Endothelial cell of umbilical vein (primary cell): ENCODE data around the gene OR6N2. TPM values are rescaled to one million over a fixed set of nuclear protein-coding genes. Genes with fewer than 3 reads are reported as not detected.

Experiments used
- BruUV-seq: library from RNA; stranded (reverse); fragments of 400-500 nt; replicated peaks from 2 replicates; lab custom pipeline; 2021; lab: Mats Ljungman, UMichigan
- CTCF ChIA-PET: fragments of 300-600, 350-600 bp; sonication (Branson Sonifier 250); formaldehyde crosslinking; loops from one replicate; lab custom pipeline; 2021; ENCODE audit warnings: antibody characterized with exemption, inconsistent platforms; lab: Charles Lee
- POLR2A ChIA-PET: fragments of 300-600, 350-600 bp; sonication (Branson Sonifier 250); formaldehyde crosslinking; loops from one replicate; lab custom pipeline; 2021; ENCODE audit warnings: antibody characterized with exemption, inconsistent platforms; lab: Charles Lee
- DNase-seq: peaks from one replicate; pipeline ENCODE4 v3.0.0-alpha.2; 2011; ENCODE audit warnings: low read depth, low spot score
- FAIRE-seq: peaks from 2 replicates; lab custom pipeline; 2011; peaks lifted over from hg19 to GRCh38; lab: Jason Lieb, UNC
- H2AFZ ChIP-seq: 2 replicates; pipeline ENCODE4 v1.6.0; 2012; ENCODE audit warnings: low read depth, low read length, control low read depth, inconsistent platforms
- H3K27ac ChIP-seq: 2 replicates; pipeline ENCODE4 v1.5.1; 2011; ENCODE audit warnings: low read depth, mild to moderate bottlenecking, control low read depth, low read length, moderate library complexity; ENCODE audit not compliant: insufficient read depth
- H3K27me3 ChIP-seq, 2 experiments: 2 replicates each; pipeline versions ENCODE4 v1.6.0 to v1.6.1; 2011; ENCODE audit warnings: low read length in 2 of 2, mixed read lengths in 1 of 2; ENCODE audit not compliant: control insufficient read depth in 2 of 2, insufficient read depth in 2 of 2
- H3K36me3 ChIP-seq, 2 experiments: 2 replicates in 1 of 2; 3 replicates in 1 of 2; pipeline ENCODE4 v1.5.1; 2011; ENCODE audit warnings: low read length in 2 of 2, mild to moderate bottlenecking in 1 of 2, moderate library complexity in 1 of 2; ENCODE audit not compliant: control insufficient read depth in 2 of 2, insufficient read depth in 2 of 2; ENCODE audit errors: extremely low read depth in 1 of 2
- H3K4me1 ChIP-seq: 3 replicates; pipeline ENCODE4 v1.5.1; 2011; ENCODE audit warnings: mild to moderate bottlenecking, low read length; ENCODE audit not compliant: control insufficient read depth, insufficient read depth; ENCODE audit errors: extremely low read depth
- H3K4me2 ChIP-seq: 2 replicates; pipeline ENCODE4 v1.6.1; 2011; ENCODE audit warnings: low read length, control low read depth, mixed read lengths; ENCODE audit not compliant: insufficient read depth
- H3K4me3 ChIP-seq, 3 experiments: fragments of 200-600 bp in 1 of 3; sonication (generic), shearing (Covaris generic) in 1 of 3; replicated peaks in 1 of 3; 2 replicates each; pipeline ENCODE4 v1.5.1; 2011 to 2016; ENCODE audit warnings: control low read depth in 3 of 3, low read length in 3 of 3, mild to moderate bottlenecking in 2 of 3, inconsistent platforms in 1 of 3, low read depth in 1 of 3, moderate library complexity in 1 of 3; ENCODE audit not compliant: insufficient read depth in 1 of 3
- H3K79me2 ChIP-seq: 2 replicates; pipeline ENCODE4 v1.6.0; 2012; ENCODE audit warnings: low read length, inconsistent platforms; ENCODE audit not compliant: control insufficient read depth, insufficient read depth
- H3K9ac ChIP-seq: replicated peaks from 2 replicates; pipeline ENCODE3; 2011; ENCODE audit warnings: low read length, control low read depth; ENCODE audit not compliant: insufficient read depth; ENCODE audit errors: extremely low read depth
- H3K9me1 ChIP-seq: replicated peaks from 3 replicates; pipeline ENCODE4 v1.6.0; 2011; ENCODE audit warnings: mild to moderate bottlenecking, low read length; ENCODE audit not compliant: control insufficient read depth, insufficient read depth; ENCODE audit errors: extremely low read depth
- H3K9me3 ChIP-seq: replicated peaks from 2 replicates; pipeline ENCODE4 v1.5.1; 2012; ENCODE audit warnings: low read length, inconsistent platforms; ENCODE audit not compliant: control insufficient read depth, insufficient read depth
- H4K20me1 ChIP-seq: replicated peaks from 2 replicates; pipeline ENCODE3; 2011; ENCODE audit warnings: mild to moderate bottlenecking, low read length; ENCODE audit not compliant: control insufficient read depth, insufficient read depth; ENCODE audit errors: extremely low read depth
- EZH2 ChIP-seq: IDR thresholded peaks from 2 replicates; pipeline ENCODE4 v1.6.1; 2012; ENCODE audit warnings: borderline replicate concordance, low read depth, mild to moderate bottlenecking, moderate library complexity, low read length, inconsistent platforms; ENCODE audit not compliant: severe bottlenecking
- FOS ChIP-seq: IDR thresholded peaks from 2 replicates; pipeline ENCODE4 v1.6.1; 2011; ENCODE audit warnings: mild to moderate bottlenecking, low read length, moderate library complexity, borderline replicate concordance; ENCODE audit not compliant: insufficient read depth
- GATA2 ChIP-seq: IDR thresholded peaks from 2 replicates; pipeline ENCODE4 v1.7.0; 2011; ENCODE audit warnings: low read depth, mild to moderate bottlenecking, moderate library complexity, mixed read lengths, low read length; ENCODE audit not compliant: insufficient read length, insufficient read depth
- JUN ChIP-seq: IDR thresholded peaks from 2 replicates; pipeline ENCODE4 v1.6.1; 2011; ENCODE audit warnings: borderline replicate concordance, low read depth; ENCODE audit not compliant: insufficient read length, insufficient read depth
- MAX ChIP-seq: IDR thresholded peaks from 2 replicates; pipeline ENCODE4 v1.6.1; 2011; ENCODE audit not compliant: insufficient read depth, insufficient read length
- MYC ChIP-seq: IDR thresholded peaks from one replicate; pipeline ENCODE4 v1.6.1; 2011; ENCODE audit warnings: mild to moderate bottlenecking, low read depth, low read length
- POLR2A ChIP-seq: IDR thresholded peaks from 2 replicates; pipeline ENCODE4 v1.6.1; 2012; ENCODE audit warnings: low read depth, mild to moderate bottlenecking, control low read depth, low read length
- POLR2AphosphoS5 ChIP-seq: IDR thresholded peaks from 2 replicates; pipeline ENCODE4 v1.6.1; 2012; ENCODE audit warnings: low read depth, mild to moderate bottlenecking, control low read depth, low read length, moderate library complexity; ENCODE audit not compliant: insufficient read depth
- dilution Hi-C: fragments of 300-500 bp; cut with MboI; formaldehyde crosslinking; loops from one replicate; pipeline ENCODE4 v1.15.0; 2019; ENCODE audit warnings: low sequenced_read_pairs; ENCODE audit not compliant: extremely low pct_ligation_motif_present
- intact Hi-C: fragments of 100-400 bp; cut with micrococcal nuclease; formaldehyde crosslinking; loops from one replicate; pipeline ENCODE4 v1.10.0; 2022
- polyA plus RNA-seq, 4 experiments: library from polyadenylated mRNA; depleted of rRNA in 3 of 4; stranded (reverse) in 3 of 4; unstranded in 1 of 4; fragments of >200 nt; gene quantifications; 2 replicates each; pipeline versions ENCODE4 v1.2.1 to v1.2.3, GENCODE V29; 2011 to 2012; ENCODE audit warnings: missing spikeins in 1 of 4
- total RNA-seq: library from RNA; stranded (reverse); gene quantifications from 2 replicates; pipeline ENCODE4 v1.2.3, GENCODE V29; 2021
- TF ChIP-seq, protein P1 (sequence below), 2 donors: IDR thresholded peaks; 1 replicate in 1 of 2; 2 replicates in 1 of 2; pipeline ENCODE4 v1.5.1; 2011; ENCODE audit warnings: low read length in 2 of 2, mild to moderate bottlenecking in 2 of 2, moderate library complexity in 2 of 2, control low read depth in 1 of 2, inconsistent platforms in 1 of 2, low read depth in 1 of 2; ENCODE audit not compliant: insufficient read depth in 1 of 2; ENCODE audit errors: extremely low read depth in 1 of 2

The OR6N2 gene
- total and polyA plus RNA-seq, 2 donors (not counting 3 experiments of a cell fraction or from before 2014, with no cell fraction given), result not detected

GRCh38 chr1:158752155-158752712, 28.8 kb downstream of the OR6N2 start:
- no peak overlapping the region for H3K4me3 ChIP-seq
- ChIA-PET POLR2A (no interaction called here), CTCF (no interaction called here)
- no peaks in the 10 kb centered on the region for H3K79me2 ChIP-seq
- H3K4me1 ChIP-seq, result no peaks in the 10 kb centered on the region
- H3K27ac ChIP-seq, result no peak overlapping the region
- no peaks in the 10 kb centered on the region for H4K20me1 ChIP-seq
- no peak for TF ChIP-seq FOS
- TF ChIP-seq POLR2A, result no peak
- no peak for TF ChIP-seq EZH2
- TF ChIP-seq, protein P1, sequence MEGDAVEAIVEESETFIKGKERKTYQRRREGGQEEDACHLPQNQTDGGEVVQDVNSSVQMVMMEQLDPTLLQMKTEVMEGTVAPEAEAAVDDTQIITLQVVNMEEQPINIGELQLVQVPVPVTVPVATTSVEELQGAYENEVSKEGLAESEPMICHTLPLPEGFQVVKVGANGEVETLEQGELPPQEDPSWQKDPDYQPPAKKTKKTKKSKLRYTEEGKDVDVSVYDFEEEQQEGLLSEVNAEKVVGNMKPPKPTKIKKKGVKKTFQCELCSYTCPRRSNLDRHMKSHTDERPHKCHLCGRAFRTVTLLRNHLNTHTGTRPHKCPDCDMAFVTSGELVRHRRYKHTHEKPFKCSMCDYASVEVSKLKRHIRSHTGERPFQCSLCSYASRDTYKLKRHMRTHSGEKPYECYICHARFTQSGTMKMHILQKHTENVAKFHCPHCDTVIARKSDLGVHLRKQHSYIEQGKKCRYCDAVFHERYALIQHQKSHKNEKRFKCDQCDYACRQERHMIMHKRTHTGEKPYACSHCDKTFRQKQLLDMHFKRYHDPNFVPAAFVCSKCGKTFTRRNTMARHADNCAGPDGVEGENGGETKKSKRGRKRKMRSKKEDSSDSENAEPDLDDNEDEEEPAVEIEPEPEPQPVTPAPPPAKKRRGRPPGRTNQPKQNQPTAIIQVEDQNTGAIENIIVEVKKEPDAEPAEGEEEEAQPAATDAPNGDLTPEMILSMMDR (IDR thresholded peaks at IDR 0.05; ENCODE audit: extremely low read depth in 1 of 2, insufficient read depth in 1 of 2, low read depth in 1 of 2, low read length in 2 of 2), result no peak
- TF ChIP-seq JUN, result no peak
- TF ChIP-seq GATA2, result no peak
- TF ChIP-seq POLR2AphosphoS5, result no peak
- no peak for TF ChIP-seq MYC
- no peak for TF ChIP-seq MAX
- DNase-seq (no peak), FAIRE-seq (no peak)
- dilution Hi-C loops (no loop called here), intact Hi-C loops (no loop called here)
- H3K4me2 ChIP-seq, result no peak overlapping the region
- H2AFZ ChIP-seq, result no peak overlapping the region
- H3K9ac ChIP-seq, result no peak overlapping the region
- H3K27me3 ChIP-seq, result no peaks in the 10 kb centered on the region
- no TSS peak for BruUV-seq
- H3K9me3 ChIP-seq, result no peaks in the 10 kb centered on the region
- H3K36me3 ChIP-seq, result no peaks in the 10 kb centered on the region
- no peaks in the 10 kb centered on the region for H3K9me1 ChIP-seq
